Measurements from ENCODE around the gene GNB1. TPM values are rescaled to one million over a fixed set of nuclear protein-coding genes. Genes with fewer than 3 reads are reported as not detected.
A peak's percentile ranks its signal among the peaks of the same experiment; 100 is the strongest.

The GNB1 gene
- total RNA-seq, 1 experiment from 2014 or later: 339 TPM

DNA sequence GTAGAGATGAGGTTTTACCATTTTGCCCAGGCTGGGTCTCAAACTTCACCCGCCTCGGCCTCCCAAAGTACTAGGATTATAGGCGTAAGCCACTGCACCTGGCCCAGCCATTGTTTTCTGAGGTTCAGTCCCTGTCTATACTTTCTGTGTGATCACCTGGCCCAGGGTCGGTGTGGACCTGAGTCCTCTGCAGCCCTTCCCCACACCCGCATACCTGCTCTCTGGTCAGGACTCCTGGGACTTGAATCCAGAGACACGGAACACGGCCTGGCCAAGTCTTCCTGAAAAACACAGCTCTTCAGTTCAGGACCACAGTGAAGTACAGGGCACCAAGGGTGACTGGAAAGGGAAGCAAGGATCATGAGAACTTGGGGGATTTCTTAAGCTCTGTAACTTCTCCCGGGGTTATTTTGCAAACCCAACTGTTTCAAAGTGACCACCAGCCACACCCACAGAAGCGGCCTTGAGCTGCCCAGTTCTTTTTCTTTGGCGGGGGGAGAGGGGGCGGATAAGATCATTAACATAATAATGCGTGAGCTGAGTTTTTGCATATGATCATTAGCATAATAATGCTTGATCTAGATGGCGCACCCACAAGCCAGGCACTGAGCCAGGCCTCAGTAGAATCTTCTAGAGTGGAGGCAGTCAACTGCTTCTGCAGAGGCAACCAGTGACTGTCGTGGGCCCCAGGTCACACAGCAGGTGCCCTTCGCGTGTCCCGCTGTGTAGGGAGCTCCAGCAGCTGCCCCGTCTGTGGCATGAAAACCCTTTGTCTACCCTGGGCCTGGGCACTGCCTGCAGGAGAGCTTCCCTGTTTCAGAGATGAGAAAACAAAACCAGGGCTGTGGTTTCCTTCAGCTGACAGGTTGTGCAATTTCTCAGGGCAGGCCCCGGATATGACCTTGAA lies 110.9 kb downstream of the GNB1 start:
- peak; percentile 66 for DNase-seq (ENCODE audit: low spot score)
- Mint-ChIP-seq H3K9me3 (no peaks in the 10 kb centered on the region), H3K27ac (peak overlapping the region; percentile 99), H3K36me3 (no peaks in the 10 kb centered on the region; the same call in 1 of the 2 replicates), H3K27me3 (ENCODE audit: low read depth) (no peaks in the 10 kb centered on the region), H3K4me3 (peak overlapping the region; percentile 81), H3K4me1 (peaks cover 56% of the 10 kb centered on the region)
- ATAC-seq: peak; percentile 7
- ChIA-PET CTCF (interaction anchor here (1.3 to 2.8 kb wide), 7 partner anchors 9 to 265 kb away, joined by 3 to 30 read pairs (median 8); no protein-coding TSS in a partner anchor), POLR2A (interaction anchor here (0.7 to 1.3 kb wide), 5 partner anchors 15 to 270 kb away, joined by 3 to 7 read pairs (median 3); no protein-coding TSS in a partner anchor)
- peak; percentile 73; the same call in 1 of the 2 replicates for TF ChIP-seq SMAD3 (CRISPR knock-in tag; IDR thresholded peaks at IDR 0.05; ENCODE audit: borderline replicate concordance)
- TF ChIP-seq ZNF532 (CRISPR knock-in tag; IDR thresholded peaks at IDR 0.05; ENCODE audit: borderline replicate concordance): peak; percentile 62; the same call in 1 of the 2 replicates
- peak; percentile 51; the same call in 1 of the 2 replicates for TF ChIP-seq SP1 (CRISPR knock-in tag; conservative IDR thresholded peaks at IDR 0.05)
- peak; percentile 87 for TF ChIP-seq ZNF423 (CRISPR knock-in tag; IDR thresholded peaks at IDR 0.05)
- TF ChIP-seq ATF6 (CRISPR knock-in tag; IDR thresholded peaks at IDR 0.05): no peak
- 0 out of 2 replicates have a peak, but pooled peaks have one; percentile 54 for TF ChIP-seq NFATC4 (CRISPR knock-in tag; IDR thresholded peaks at IDR 0.05)
- no peak for TF ChIP-seq ZSCAN18 (CRISPR knock-in tag; IDR thresholded peaks at IDR 0.05)
- TF ChIP-seq, protein P1, sequence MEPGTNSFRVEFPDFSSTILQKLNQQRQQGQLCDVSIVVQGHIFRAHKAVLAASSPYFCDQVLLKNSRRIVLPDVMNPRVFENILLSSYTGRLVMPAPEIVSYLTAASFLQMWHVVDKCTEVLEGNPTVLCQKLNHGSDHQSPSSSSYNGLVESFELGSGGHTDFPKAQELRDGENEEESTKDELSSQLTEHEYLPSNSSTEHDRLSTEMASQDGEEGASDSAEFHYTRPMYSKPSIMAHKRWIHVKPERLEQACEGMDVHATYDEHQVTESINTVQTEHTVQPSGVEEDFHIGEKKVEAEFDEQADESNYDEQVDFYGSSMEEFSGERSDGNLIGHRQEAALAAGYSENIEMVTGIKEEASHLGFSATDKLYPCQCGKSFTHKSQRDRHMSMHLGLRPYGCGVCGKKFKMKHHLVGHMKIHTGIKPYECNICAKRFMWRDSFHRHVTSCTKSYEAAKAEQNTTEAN (CRISPR knock-in tag; IDR thresholded peaks at IDR 0.05): peak; percentile 24; the same call in 1 of the 2 replicates
- TF ChIP-seq FOXK1 (CRISPR knock-in tag; IDR thresholded peaks at IDR 0.05): peak; percentile 58
- peak; percentile 48; the same call in 1 of the 2 replicates for TF ChIP-seq ARID4B (CRISPR knock-in tag; IDR thresholded peaks at IDR 0.05; ENCODE audit: borderline replicate concordance)
- TF ChIP-seq EMX1 (CRISPR knock-in tag; IDR thresholded peaks at IDR 0.05): no peak
- 0 out of 2 replicates have a peak, but pooled peaks have one; percentile 21 for TF ChIP-seq MYBL2 (CRISPR knock-in tag; IDR thresholded peaks at IDR 0.05)
- 0 out of 2 replicates have a peak, but pooled peaks have one; percentile 37 for TF ChIP-seq ETV6 (CRISPR knock-in tag; IDR thresholded peaks at IDR 0.05)
- no peak for TF ChIP-seq ZBTB21 (CRISPR knock-in tag; IDR thresholded peaks at IDR 0.05; ENCODE audit: borderline replicate concordance)
- TF ChIP-seq, protein P2, sequence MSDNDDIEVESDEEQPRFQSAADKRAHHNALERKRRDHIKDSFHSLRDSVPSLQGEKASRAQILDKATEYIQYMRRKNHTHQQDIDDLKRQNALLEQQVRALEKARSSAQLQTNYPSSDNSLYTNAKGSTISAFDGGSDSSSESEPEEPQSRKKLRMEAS (CRISPR knock-in tag; IDR thresholded peaks at IDR 0.05): peak; percentile 62; the same call in 1 of the 2 replicates
- 0 out of 2 replicates have a peak, but pooled peaks have one; percentile 49 for TF ChIP-seq TEAD1 (CRISPR knock-in tag; IDR thresholded peaks at IDR 0.05)

Measured in WTC11 (cell line).